H1 (cell line): ENCODE measurements around the gene ELAVL2. TPM values are rescaled to one million over a fixed set of nuclear protein-coding genes. Genes with fewer than 3 reads are reported as not detected.

Source experiments
- CTCF ChIA-PET: fragments of 300-600 bp; sonication (Branson Sonifier 250); formaldehyde crosslinking; loops from one replicate; lab custom pipeline; 2021; ENCODE audit not compliant: partially characterized antibody; lab: Charles Lee
- POLR2A ChIA-PET: fragments of 300-600 bp; sonication (Branson Sonifier 250); formaldehyde crosslinking; loops from one replicate; lab custom pipeline; 2021; ENCODE audit warnings: inconsistent platforms; ENCODE audit not compliant: partially characterized antibody; lab: Charles Lee
- DNase-seq, 2 experiments: peaks; one replicate each; pipeline versions ENCODE4 v3.0.0 to v3.0.0-alpha.2; 2010 to 2022; ENCODE audit warnings: low spot score in 2 of 2, low read depth in 1 of 2, mixed read lengths in 1 of 2
- FAIRE-seq: peaks from 2 replicates; lab custom pipeline; 2011; peaks lifted over from hg19 to GRCh38; lab: Jason Lieb, UNC
- H2AFZ ChIP-seq: 2 replicates; pipeline ENCODE4 v1.8.1; 2012; ENCODE audit warnings: low read length, inconsistent platforms
- H2AK5ac ChIP-seq: 2 replicates; pipeline ENCODE4 v1.6.1; 2013; ENCODE audit warnings: low read depth, low read length
- H2BK120ac ChIP-seq: replicated peaks from 2 replicates; pipeline ENCODE3; 2013; ENCODE audit warnings: low read depth, low read length, inconsistent platforms
- H2BK12ac ChIP-seq: 2 replicates; pipeline ENCODE4 v1.6.1; 2013; ENCODE audit warnings: low read depth, low read length
- H2BK15ac ChIP-seq: 2 replicates; pipeline ENCODE4 v1.6.1; 2013; ENCODE audit warnings: low read length
- H2BK20ac ChIP-seq: 2 replicates; pipeline ENCODE4 v1.6.1; 2013; ENCODE audit warnings: low read length
- H2BK5ac ChIP-seq: 2 replicates; pipeline ENCODE4 v1.6.1; 2013; ENCODE audit warnings: low read depth, low read length
- H3K14ac ChIP-seq: 2 replicates; pipeline ENCODE4 v1.6.1; 2013; ENCODE audit warnings: inconsistent platforms; ENCODE audit not compliant: insufficient read length
- H3K18ac ChIP-seq: 2 replicates; pipeline ENCODE4 v1.6.1; 2013; ENCODE audit warnings: low read length; ENCODE audit errors: extremely low read depth
- H3K23ac ChIP-seq: 2 replicates; pipeline ENCODE4 v1.6.1; 2013; ENCODE audit warnings: inconsistent platforms; ENCODE audit not compliant: insufficient read length
- H3K23me2 ChIP-seq: 2 replicates; pipeline ENCODE4 v1.6.1; 2013; ENCODE audit warnings: low read depth, low read length
- H3K27ac ChIP-seq: 2 replicates; pipeline ENCODE4 v1.6.1; 2011; ENCODE audit warnings: low read depth, low read length, inconsistent platforms
- H3K27me3 ChIP-seq, 4 experiments: replicated peaks in 1 of 4; 1 replicate in 1 of 4; 2 replicates in 3 of 4; pipeline versions ENCODE4 v1.6.1 to v1.8.1; 2011 to 2013; ENCODE audit warnings: low read length in 3 of 4, mild to moderate bottlenecking in 3 of 4, inconsistent platforms in 2 of 4, mixed read lengths in 2 of 4, moderate library complexity in 1 of 4; ENCODE audit not compliant: control insufficient read depth in 3 of 4, insufficient read depth in 3 of 4; ENCODE audit errors: extremely low read depth in 1 of 4
- H3K36me3 ChIP-seq, 4 experiments: 2 replicates each; pipeline versions ENCODE4 v1.6.1 to v1.8.1; 2011 to 2013; ENCODE audit warnings: mild to moderate bottlenecking in 4 of 4, low read length in 3 of 4, moderate library complexity in 2 of 4, control low read depth in 1 of 4, inconsistent platforms in 1 of 4; ENCODE audit not compliant: insufficient read depth in 4 of 4, control insufficient read depth in 2 of 4
- H3K4ac ChIP-seq: replicated peaks from 2 replicates; pipeline ENCODE3; 2013; ENCODE audit warnings: low read length, low read depth, mixed read lengths, inconsistent platforms; ENCODE audit not compliant: insufficient read length
- H3K4me1 ChIP-seq, 4 experiments: replicated peaks in 1 of 4; 1 replicate in 1 of 4; 2 replicates in 3 of 4; pipeline versions ENCODE4 v1.6.1 to v1.8.1; 2011 to 2013; ENCODE audit warnings: low read length in 3 of 4, inconsistent platforms in 2 of 4, mixed read lengths in 1 of 4; ENCODE audit not compliant: insufficient read depth in 4 of 4, control insufficient read depth in 3 of 4
- H3K4me2 ChIP-seq, 2 experiments: 2 replicates each; pipeline versions ENCODE4 v1.6.1 to v1.8.1; 2011 to 2013; ENCODE audit warnings: low read depth in 2 of 2, low read length in 2 of 2, control low read depth in 1 of 2, inconsistent platforms in 1 of 2, mild to moderate bottlenecking in 1 of 2; ENCODE audit not compliant: insufficient read depth in 1 of 2
- H3K4me3 ChIP-seq, 4 experiments: fragments of 200-600, 300-600 bp in 1 of 4; sonication (generic), shearing (Covaris generic), sonication (Bioruptor Twin) in 1 of 4; 2 replicates each; pipeline versions ENCODE4 v1.5.1 to v1.8.1; 2011 to 2016; ENCODE audit warnings: low read length in 4 of 4, low read depth in 3 of 4, control low read depth in 2 of 4, inconsistent platforms in 2 of 4, mild to moderate bottlenecking in 2 of 4, mixed read lengths in 1 of 4, moderate library complexity in 1 of 4; ENCODE audit not compliant: insufficient read depth in 2 of 4; ENCODE audit errors: extremely low read depth in 1 of 4
- H3K56ac ChIP-seq: replicated peaks from 2 replicates; pipeline ENCODE3; 2013; ENCODE audit warnings: low read depth, mild to moderate bottlenecking, mixed read lengths, low read length, inconsistent platforms; ENCODE audit not compliant: insufficient read length
- H3K79me1 ChIP-seq: 2 replicates; pipeline ENCODE4 v1.6.1; 2013; ENCODE audit warnings: low read depth, low read length, control low read depth
- H3K79me2 ChIP-seq, 2 experiments: 2 replicates each; pipeline versions ENCODE4 v1.6.1 to v1.8.1; 2012 to 2013; ENCODE audit warnings: low read length in 2 of 2, mild to moderate bottlenecking in 2 of 2, inconsistent platforms in 1 of 2; ENCODE audit not compliant: insufficient read depth in 2 of 2, control insufficient read depth in 1 of 2
- H3K9ac ChIP-seq, 4 experiments: replicated peaks in 1 of 4; 1 replicate in 1 of 4; 2 replicates in 3 of 4; pipeline versions ENCODE4 v1.6.1 to v1.8.1; 2011 to 2013; ENCODE audit warnings: low read depth in 3 of 4, low read length in 3 of 4, control low read depth in 2 of 4, mild to moderate bottlenecking in 2 of 4, moderate library complexity in 2 of 4, inconsistent platforms in 1 of 4; ENCODE audit errors: extremely low read depth in 1 of 4
- H3K9me3 ChIP-seq, 2 experiments: 2 replicates each; pipeline versions ENCODE4 v1.6.1 to v1.8.1; 2012 to 2013; ENCODE audit warnings: mild to moderate bottlenecking in 2 of 2, moderate library complexity in 2 of 2, control low read depth in 1 of 2, inconsistent platforms in 1 of 2, low read depth in 1 of 2, low read length in 1 of 2, mixed read lengths in 1 of 2; ENCODE audit not compliant: insufficient read depth in 2 of 2
- H4K20me1 ChIP-seq, 2 experiments: replicated peaks in 1 of 2; 2 replicates each; pipeline versions ENCODE3 to v1.8.1; 2011 to 2013; ENCODE audit warnings: inconsistent platforms in 2 of 2, low read length in 2 of 2, mild to moderate bottlenecking in 1 of 2; ENCODE audit not compliant: insufficient read depth in 2 of 2, control insufficient read depth in 1 of 2
- H4K5ac ChIP-seq: 2 replicates; pipeline ENCODE4 v1.6.1; 2013; ENCODE audit warnings: low read length, low read depth, mixed read lengths, inconsistent platforms; ENCODE audit not compliant: insufficient read length
- H4K8ac ChIP-seq: 2 replicates; pipeline ENCODE4 v1.8.0; 2013; ENCODE audit warnings: mild to moderate bottlenecking, moderate library complexity, low read length, inconsistent platforms; ENCODE audit not compliant: insufficient read depth; ENCODE audit errors: extremely low read depth
- H4K91ac ChIP-seq: replicated peaks from 2 replicates; pipeline ENCODE3; 2013; ENCODE audit warnings: low read length, mixed read lengths, inconsistent platforms; ENCODE audit not compliant: insufficient read length
- POU5F1 ChIP-seq: IDR thresholded peaks from 2 replicates; pipeline ENCODE4 v1.6.1; 2011; ENCODE audit warnings: low read depth, mild to moderate bottlenecking, low read length, moderate library complexity
- SIN3A ChIP-seq, 2 experiments: IDR thresholded peaks in 1 of 2; conservative IDR thresholded peaks in 1 of 2; 2 replicates each; pipeline ENCODE4 v1.6.1; 2011 to 2012; ENCODE audit warnings: low read length in 2 of 2, improper control_type of control experiment in 1 of 2, low read depth in 1 of 2, mild to moderate bottlenecking in 1 of 2
- USF2 ChIP-seq: IDR thresholded peaks from 2 replicates; pipeline ENCODE4 v1.6.1; 2011; ENCODE audit warnings: low read length, improper control_type of control experiment
- WGBS, 2 experiments: shearing (Covaris generic) in 1 of 2; methylation state at CpG; one replicate each; pipeline versions ENCODE4 v1.1.6 to v1.1.7; 2013 to 2015; ENCODE audit warnings: low lambda C conversion rate in 2 of 2, mixed read lengths in 2 of 2, inconsistent platforms in 1 of 2, low coverage in 1 of 2, missing lambda C conversion rate in 1 of 2; ENCODE audit not compliant: insufficient replicate concordance in 2 of 2, insufficient coverage in 1 of 2, insufficient read length in 1 of 2; ENCODE audit errors: extremely low coverage in 1 of 2, missing lambda C conversion rate in 1 of 2; 5-methylcytosine and 5-hydroxymethylcytosine counted together
- polyA plus RNA-seq, 7 experiments: library from polyadenylated mRNA; depleted of rRNA in 3 of 7; stranded (reverse) in 5 of 7; unstranded in 2 of 7; fragments of >200 nt in 5 of 7; fragments of 200-250 nt in 2 of 7; gene quantifications; 1 replicate in 5 of 7; 2 replicates in 1 of 7; 4 replicates in 1 of 7; pipeline versions ENCODE4 v1.2.1 to v1.2.3, GENCODE V29; 2011 to 2013; ENCODE audit warnings: missing spikeins in 2 of 7, mixed read lengths in 2 of 7
- total RNA-seq: library from RNA; stranded (reverse); fragmentation: NEBNext Ultra II Directional; extraction: Animal tissue kit (Norgen Biotek cat#: 25700); gene quantifications from 2 replicates; pipeline ENCODE4 v1.2.1, GENCODE V29; 2021

Gene ELAVL2
- total and polyA plus RNA-seq, 2 of the 8 experiments (the other 6 are each of a cell fraction or from before 2014, with no cell fraction given), result 4.9 to 21.9 TPM

GRCh38 chr9:23769307-23769935, 56.6 kb downstream of the ELAVL2 start:
- Histone ChIP-seq H2BK12ac (no peak overlapping the region), H2BK15ac (no peak overlapping the region), H4K5ac (no peak overlapping the region), H3K18ac (no peak overlapping the region), H3K23ac (no peak overlapping the region), H3K4me1 (peaks cover 2 to 26% (median 14%) of the 10 kb centered on the region in 4 experiments; a peak in 6 of 7 replicates), H4K91ac (no peak overlapping the region), H2BK120ac (no peak overlapping the region), H3K36me3 (no peaks in the 10 kb centered on the region), H2AFZ (no peak overlapping the region), H2BK20ac (no peak overlapping the region), H4K8ac (no peak overlapping the region), H4K20me1 (peaks cover 0 to 9% of the 10 kb centered on the region in 2 experiments), H3K27me3 (no peaks in the 10 kb centered on the region), H3K4me2 (peak overlapping the region in 1 of 2 experiments; percentile 8; a peak in 1 of 4 replicates), H3K9ac (no peak overlapping the region), H3K79me2 (peaks cover 0 to 99% of the 10 kb centered on the region in 2 experiments; a peak in 3 of 4 replicates), H3K56ac (no peak overlapping the region), H3K9me3 (no peaks in the 10 kb centered on the region), H3K4me3 (no peak overlapping the region), H2AK5ac (no peak overlapping the region), H3K79me1 (peaks cover 3% of the 10 kb centered on the region; the same call in 1 of the 2 replicates), H3K23me2 (no peaks in the 10 kb centered on the region)
- no peak for DNase-seq
- WGBS, 2 experiments, result 76% methylated on average over 7 of the region's 7 CpGs; no CpG with 5 or more reads in 1 of the 2 experiments
- FAIRE-seq, result no peak
- POLR2A ChIA-PET, result interaction anchor here (0.7 to 1.2 kb wide), 2 partner anchors 13 to 52 kb away, joined by 3 read pairs; no protein-coding TSS in a partner anchor
- CTCF ChIA-PET, result interaction anchor here (0.9 to 1.0 kb wide), 2 partner anchors 24 to 30 kb away, joined by 3 read pairs; no protein-coding TSS in a partner anchor
- no peak for TF ChIP-seq SIN3A (conservative IDR thresholded peaks at IDR 0.05 in 1 of 2, IDR thresholded peaks at IDR 0.05 in 1 of 2; ENCODE audit: low read depth in 1 of 2, low read length in 2 of 2)
- no peak for TF ChIP-seq USF2
- no peak for TF ChIP-seq POU5F1
- TF ChIP-seq, all 59 proteins: peak for 0
- Histone ChIP-seq H2BK5ac (no peak overlapping the region), H3K27ac (no peak overlapping the region), H3K14ac (no peak overlapping the region), H3K4ac (no peak overlapping the region)
